K562 (cell line): Measurements from ENCODE around the gene GRB14. TPM values are rescaled to one million over a fixed set of nuclear protein-coding genes. Genes with fewer than 3 reads are reported as not detected.

Experiments used
- ATAC-seq: fragments of 200-7000 bp; cut with Tn5 transposase; 3 replicates; pipeline ENCODE4 v1.9.1; 2020; ENCODE audit warnings: moderate library complexity
- BruUV-seq: library from RNA; stranded (reverse); fragments of 400-500 nt; replicated peaks from 2 replicates; lab custom pipeline; 2021; lab: Mats Ljungman, UMichigan
- CTCF ChIA-PET: fragments of 300-600 bp; formaldehyde crosslinking; extraction: SDS; loops from one replicate; lab custom pipeline; 2021; ENCODE audit warnings: low intra/inter-chr PET ratio; lab: Yijun Ruan, JAX
- POLR2A ChIA-PET: fragments of 300-600, 350-650 bp; sonication (Branson Sonifier 250); formaldehyde crosslinking; extraction: SDS; loops from one replicate; lab custom pipeline; 2021; ENCODE audit warnings: antibody characterized with exemption, inconsistent platforms; lab: Yijun Ruan, JAX
- DNase-seq, 4 experiments: peaks; one replicate each; pipeline versions ENCODE4 v3.0.0 to v3.0.0-alpha.2; 2011 to 2018; ENCODE audit warnings: low spot score in 3 of 4, mixed read lengths in 3 of 4; ENCODE audit errors: extremely low read depth in 1 of 4
- FAIRE-seq: peaks from 2 replicates; lab custom pipeline; 2011; peaks lifted over from hg19 to GRCh38; lab: Jason Lieb, UNC
- H2AFZ ChIP-seq: 2 replicates; pipeline ENCODE4 v1.6.0; 2011; ENCODE audit warnings: low read depth, low read length, control low read depth, inconsistent platforms
- H3K27ac ChIP-seq: fragments of 200-600 bp; 3 replicates; pipeline ENCODE4 v1.8.0; 2011; ENCODE audit warnings: low read depth, mild to moderate bottlenecking, control low read depth, inconsistent platforms, low read length, moderate library complexity, mixed read lengths; ENCODE audit errors: extremely low read depth
- H3K27me3 ChIP-seq, 2 experiments: fragments of 300-600 bp in 1 of 2; 2 replicates in 1 of 2; 3 replicates in 1 of 2; pipeline versions ENCODE4 v1.6.0 to v1.8.0; 2011; ENCODE audit warnings: inconsistent platforms in 2 of 2, low read length in 2 of 2, mild to moderate bottlenecking in 1 of 2, mixed read lengths in 1 of 2, moderate library complexity in 1 of 2; ENCODE audit not compliant: control insufficient read depth in 2 of 2, insufficient read depth in 2 of 2
- H3K36me3 ChIP-seq: fragments of 300-600 bp; 3 replicates; pipeline ENCODE4 v1.8.0; 2011; ENCODE audit warnings: mild to moderate bottlenecking, low read length, inconsistent platforms; ENCODE audit not compliant: control insufficient read depth, insufficient read depth
- H3K4me1 ChIP-seq, 2 experiments: fragments of 200-600 bp in 1 of 2; replicated peaks in 1 of 2; 2 replicates in 1 of 2; 3 replicates in 1 of 2; pipeline versions ENCODE4 v1.5.1 to v1.8.0; 2011; ENCODE audit warnings: inconsistent platforms in 2 of 2, low read length in 2 of 2, mild to moderate bottlenecking in 1 of 2, mixed read lengths in 1 of 2, moderate library complexity in 1 of 2; ENCODE audit not compliant: control insufficient read depth in 2 of 2, insufficient read depth in 2 of 2
- H3K4me2 ChIP-seq: 2 replicates; pipeline ENCODE4 v1.6.1; 2011; ENCODE audit warnings: low read length, control low read depth, inconsistent platforms, mixed read lengths; ENCODE audit not compliant: insufficient read depth
- H3K4me3 ChIP-seq: fragments of 200-600 bp; sonication (generic), shearing (Covaris generic); 2 replicates; pipeline ENCODE4 v1.5.1; 2016; ENCODE audit warnings: control low read depth, inconsistent platforms
- H3K79me2 ChIP-seq: fragments of 200-600 bp; 3 replicates; pipeline ENCODE4 v1.8.0; 2011; ENCODE audit warnings: low read length, inconsistent platforms; ENCODE audit not compliant: control insufficient read depth, insufficient read depth
- H3K9ac ChIP-seq, 2 experiments: 2 replicates each; pipeline versions ENCODE4 v1.6.0 to v1.6.1; 2011; ENCODE audit warnings: low read depth in 2 of 2, low read length in 2 of 2, control low read depth in 1 of 2, inconsistent platforms in 1 of 2, mild to moderate bottlenecking in 1 of 2, mixed read lengths in 1 of 2; ENCODE audit not compliant: insufficient read depth in 1 of 2
- H3K9me1 ChIP-seq: one replicate; pipeline ENCODE4 v1.6.0; 2011; ENCODE audit warnings: inconsistent platforms, mild to moderate bottlenecking, low read length, moderate library complexity; ENCODE audit not compliant: control insufficient read depth, insufficient read depth
- H3K9me3 ChIP-seq: replicated peaks from 2 replicates; pipeline ENCODE4 v1.5.1; 2011; ENCODE audit warnings: low read depth, low read length, inconsistent platforms; ENCODE audit not compliant: control insufficient read depth, insufficient read depth
- H4K20me1 ChIP-seq: replicated peaks from 2 replicates; pipeline ENCODE4 v1.6.1; 2011; ENCODE audit warnings: low read length, inconsistent platforms, mixed read lengths; ENCODE audit not compliant: control insufficient read depth, insufficient read depth
- CAMTA2 ChIP-seq: fragments of 250-450 bp; sonication (Bioruptor Pico); conservative IDR thresholded peaks from 2 replicates; pipeline ENCODE4 v1.5.1; 2022
- FOXK1 ChIP-seq: sonication (generic); formaldehyde crosslinking; IDR thresholded peaks from 2 replicates; pipeline ENCODE4 v1.8.0; 2022; ENCODE audit warnings: missing genetic modification reagents, mild to moderate bottlenecking, borderline replicate concordance
- ILF3 ChIP-seq: fragments of 450-650 bp; IDR thresholded peaks from 2 replicates; pipeline ENCODE4 v1.6.1; 2018; ENCODE audit warnings: antibody characterized with exemption, mild to moderate bottlenecking, moderate library complexity, borderline replicate concordance
- MBD2 ChIP-seq: sonication (generic); IDR thresholded peaks from 2 replicates; pipeline ENCODE4 v1.6.1; 2016; ENCODE audit warnings: low read depth, borderline replicate concordance
- MECOM ChIP-seq: fragments of 250-450 bp; sonication (Bioruptor Pico); IDR thresholded peaks from 2 replicates; pipeline ENCODE4 v1.8.0; 2022; ENCODE audit warnings: inconsistent platforms
- NCOA1 ChIP-seq: fragments of 450-650 bp; IDR thresholded peaks from 2 replicates; pipeline ENCODE4 v1.6.1; 2016; ENCODE audit warnings: low read depth
- NONO ChIP-seq, 2 experiments: fragments of 200-400 bp in 1 of 2; fragments of 450-650 bp in 1 of 2; formaldehyde crosslinking in 1 of 2; IDR thresholded peaks; 2 replicates each; pipeline ENCODE4 v1.6.1; 2017; ENCODE audit warnings: low read depth in 2 of 2, mild to moderate bottlenecking in 2 of 2, moderate library complexity in 2 of 2, low read length in 1 of 2
- PHF20 ChIP-seq: fragments of 450-650 bp; IDR thresholded peaks from 2 replicates; pipeline ENCODE4 v1.6.1; 2018; ENCODE audit not compliant: partially characterized antibody
- PTRF ChIP-seq: fragments of 450-650 bp; IDR thresholded peaks from 2 replicates; pipeline ENCODE4 v1.6.1; 2016; ENCODE audit warnings: mild to moderate bottlenecking, missing genetic modification characterization, missing compliant biosample characterization
- SAP30 ChIP-seq: fragments of 200-600 bp; sonication (generic); IDR thresholded peaks from 2 replicates; pipeline ENCODE4 v1.6.1; 2012; ENCODE audit warnings: borderline replicate concordance, low read depth, mild to moderate bottlenecking, moderate library complexity, low read length, control low read depth, inconsistent platforms; ENCODE audit not compliant: insufficient read depth, poor library complexity, severe bottlenecking
- TOE1 ChIP-seq, 2 experiments: fragments of 450-650 bp in 1 of 2; sonication (generic) in 1 of 2; formaldehyde crosslinking in 1 of 2; IDR thresholded peaks; 2 replicates each; pipeline versions ENCODE4 v1.7.1 to v1.8.0; 2016 to 2022; ENCODE audit warnings: borderline replicate concordance in 2 of 2, mild to moderate bottlenecking in 2 of 2, antibody characterized with exemption in 1 of 2, inconsistent platforms in 1 of 2, low read depth in 1 of 2, missing genetic modification reagents in 1 of 2, moderate library complexity in 1 of 2
- ZBTB8A ChIP-seq: fragments of 450-650 bp; IDR thresholded peaks from 2 replicates; pipeline ENCODE4 v1.6.1; 2018; ENCODE audit warnings: mild to moderate bottlenecking, moderate library complexity; ENCODE audit not compliant: partially characterized antibody
- ZNF444 ChIP-seq: fragments of 250-450 bp; sonication (Bioruptor Pico); IDR thresholded peaks from 2 replicates; pipeline ENCODE4 v1.4.0; 2020; ENCODE audit warnings: mild to moderate bottlenecking, moderate library complexity
- ZNF75A ChIP-seq: fragments of 450-650 bp; formaldehyde crosslinking; IDR thresholded peaks from 2 replicates; pipeline ENCODE4 v1.4.0; 2020; ENCODE audit warnings: mild to moderate bottlenecking
- WGBS: fragments of 100-300 bp; shearing (Covaris generic); methylation state at CpG from one replicate; pipeline ENCODE4 v1.1.6; 2016; ENCODE audit warnings: low coverage, mixed read lengths; ENCODE audit not compliant: insufficient coverage; ENCODE audit errors: missing lambda C conversion rate; 5-methylcytosine and 5-hydroxymethylcytosine counted together
- in situ Hi-C: fragments of 300-500 bp; cut with MboI; formaldehyde crosslinking; loops from 4 replicates; pipeline ENCODE4 v1.15.0; 2018; ENCODE audit warnings: inconsistent platforms, mixed read lengths
- intact Hi-C: fragments of 100-400 bp; cut with micrococcal nuclease; formaldehyde crosslinking; loops from 2 replicates; pipeline ENCODE4 v1.14.2; 2022
- polyA plus RNA-seq, 8 experiments: library from polyadenylated mRNA; depleted of rRNA in 4 of 8; stranded (reverse) in 5 of 8; unstranded in 3 of 8; fragments of >200 nt; fragmentation: Nextera tagmentation in 2 of 8; fragmentation: Illumina TruSeq in 1 of 8; extraction: Ambion mirVana in 2 of 8; extraction: Trizol in 1 of 8; gene quantifications; 2 replicates each; pipeline versions ENCODE4 v1.2.1 to v1.2.3, GENCODE V29; 2011 to 2014; ENCODE audit warnings: inconsistent platforms in 1 of 8, missing spikeins in 1 of 8
- total RNA-seq, 7 experiments: library from RNA; depleted of rRNA in 6 of 7; stranded (reverse); fragments of >200 nt in 6 of 7; fragmentation: Illumina TruSeq in 2 of 7; extraction: Trizol in 2 of 7; gene quantifications; 2 replicates each; pipeline versions ENCODE4 v1.2.1 to v1.2.3, GENCODE V29; 2011 to 2021; ENCODE audit warnings: low replicate concordance in 1 of 7
- TF ChIP-seq, protein P1 (sequence below): fragments of 150-350 bp; IDR thresholded peaks from 2 replicates; pipeline ENCODE4 v1.6.1; 2014; ENCODE audit warnings: low read depth, mild to moderate bottlenecking, low read length, borderline replicate concordance

The GRB14 gene
- total and polyA plus RNA-seq, 9 of the 15 experiments (the other 6 are each of a cell fraction or from before 2014, with no cell fraction given), result not detected

DNA sequence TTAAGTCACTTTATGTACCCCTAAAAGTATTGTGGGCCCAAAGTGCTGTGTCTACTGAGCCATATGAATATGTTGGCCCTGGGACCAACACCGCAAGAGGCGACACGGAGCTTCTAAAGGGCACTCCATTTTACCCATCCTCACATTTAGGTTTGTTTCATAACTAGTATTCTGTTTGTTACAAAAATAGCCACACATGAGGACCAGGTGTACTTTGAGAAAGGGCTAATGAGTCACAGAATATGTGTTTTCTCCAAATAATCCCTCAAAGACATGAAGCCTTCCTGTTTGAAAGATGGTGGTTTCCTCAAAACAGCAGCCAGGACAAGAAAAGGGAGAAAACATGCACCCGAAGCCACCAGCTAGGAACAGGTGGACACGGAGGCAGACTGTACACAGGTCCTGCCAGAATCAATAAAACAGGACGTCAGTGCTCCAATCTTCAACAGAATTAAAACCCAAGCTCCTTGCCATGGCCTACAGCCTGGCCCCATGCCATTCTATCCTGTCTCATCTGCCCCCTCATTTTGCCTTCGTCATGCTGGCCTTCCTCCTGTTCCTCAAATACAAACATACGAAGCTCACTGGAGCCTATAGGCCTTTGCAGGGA lies 21.8 kb upstream of the GRB14 start:
- H3K9me1 ChIP-seq, result no peaks in the 10 kb centered on the region
- H3K4me2 ChIP-seq, result no peak overlapping the region
- H3K9ac ChIP-seq, result no peak overlapping the region
- DNase-seq, result no peak
- no peak for FAIRE-seq
- H3K4me1 ChIP-seq, result no peaks in the 10 kb centered on the region
- H3K27me3 ChIP-seq, result no peaks in the 10 kb centered on the region
- in situ Hi-C loops (no loop called here), intact Hi-C loops (no loop called here)
- no peak overlapping the region for H3K27ac ChIP-seq
- H4K20me1 ChIP-seq, result no peaks in the 10 kb centered on the region
- no peak overlapping the region for H3K4me3 ChIP-seq
- no peak for ATAC-seq
- ChIA-PET CTCF (no interaction called here), POLR2A (no interaction called here)
- no peaks in the 10 kb centered on the region for H3K9me3 ChIP-seq
- TF ChIP-seq ZNF444 (CRISPR knock-in tag) (no peak), ILF3 (no peak), MBD2 (no peak), FOXK1 (CRISPR knock-in tag) (no peak), NONO (IDR thresholded peaks at IDR 0.05; ENCODE audit: low read depth in 2 of 2, low read length in 1 of 2) (no peak), PTRF (tag) (no peak), PHF20 (no peak), TOE1 (IDR thresholded peaks at IDR 0.05; ENCODE audit: borderline replicate concordance) (no peak), TOE1 (CRISPR knock-in tag; IDR thresholded peaks at IDR 0.05; ENCODE audit: borderline replicate concordance, low read depth) (no peak), CAMTA2 (no peak), ZBTB8A (no peak), SAP30 (no peak), MECOM (CRISPR knock-in tag) (no peak), ZNF75A (CRISPR knock-in tag) (no peak), NCOA1 (no peak)
- TF ChIP-seq, protein P1, sequence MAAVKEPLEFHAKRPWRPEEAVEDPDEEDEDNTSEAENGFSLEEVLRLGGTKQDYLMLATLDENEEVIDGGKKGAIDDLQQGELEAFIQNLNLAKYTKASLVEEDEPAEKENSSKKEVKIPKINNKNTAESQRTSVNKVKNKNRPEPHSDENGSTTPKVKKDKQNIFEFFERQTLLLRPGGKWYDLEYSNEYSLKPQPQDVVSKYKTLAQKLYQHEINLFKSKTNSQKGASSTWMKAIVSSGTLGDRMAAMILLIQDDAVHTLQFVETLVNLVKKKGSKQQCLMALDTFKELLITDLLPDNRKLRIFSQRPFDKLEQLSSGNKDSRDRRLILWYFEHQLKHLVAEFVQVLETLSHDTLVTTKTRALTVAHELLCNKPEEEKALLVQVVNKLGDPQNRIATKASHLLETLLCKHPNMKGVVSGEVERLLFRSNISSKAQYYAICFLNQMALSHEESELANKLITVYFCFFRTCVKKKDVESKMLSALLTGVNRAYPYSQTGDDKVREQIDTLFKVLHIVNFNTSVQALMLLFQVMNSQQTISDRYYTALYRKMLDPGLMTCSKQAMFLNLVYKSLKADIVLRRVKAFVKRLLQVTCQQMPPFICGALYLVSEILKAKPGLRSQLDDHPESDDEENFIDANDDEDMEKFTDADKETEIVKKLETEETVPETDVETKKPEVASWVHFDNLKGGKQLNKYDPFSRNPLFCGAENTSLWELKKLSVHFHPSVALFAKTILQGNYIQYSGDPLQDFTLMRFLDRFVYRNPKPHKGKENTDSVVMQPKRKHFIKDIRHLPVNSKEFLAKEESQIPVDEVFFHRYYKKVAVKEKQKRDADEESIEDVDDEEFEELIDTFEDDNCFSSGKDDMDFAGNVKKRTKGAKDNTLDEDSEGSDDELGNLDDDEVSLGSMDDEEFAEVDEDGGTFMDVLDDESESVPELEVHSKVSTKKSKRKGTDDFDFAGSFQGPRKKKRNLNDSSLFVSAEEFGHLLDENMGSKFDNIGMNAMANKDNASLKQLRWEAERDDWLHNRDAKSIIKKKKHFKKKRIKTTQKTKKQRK, result no peak
- H2AFZ ChIP-seq, result no peak overlapping the region
- no peaks in the 10 kb centered on the region for H3K79me2 ChIP-seq
- BruUV-seq, result no TSS peak
- WGBS, result 2% methylated on average over 8 of the region's 8 CpGs
- no peaks in the 10 kb centered on the region for H3K36me3 ChIP-seq
